Putamen (tissue), 1 donor: Measurements from ENCODE around the gene COL4A1.

ENCODE experiments used
- DNase-seq: peaks from one replicate; pipeline ENCODE4 v3.0.0-alpha.2; 2016; ENCODE audit warnings: low spot score

Gene COL4A1

DNA sequence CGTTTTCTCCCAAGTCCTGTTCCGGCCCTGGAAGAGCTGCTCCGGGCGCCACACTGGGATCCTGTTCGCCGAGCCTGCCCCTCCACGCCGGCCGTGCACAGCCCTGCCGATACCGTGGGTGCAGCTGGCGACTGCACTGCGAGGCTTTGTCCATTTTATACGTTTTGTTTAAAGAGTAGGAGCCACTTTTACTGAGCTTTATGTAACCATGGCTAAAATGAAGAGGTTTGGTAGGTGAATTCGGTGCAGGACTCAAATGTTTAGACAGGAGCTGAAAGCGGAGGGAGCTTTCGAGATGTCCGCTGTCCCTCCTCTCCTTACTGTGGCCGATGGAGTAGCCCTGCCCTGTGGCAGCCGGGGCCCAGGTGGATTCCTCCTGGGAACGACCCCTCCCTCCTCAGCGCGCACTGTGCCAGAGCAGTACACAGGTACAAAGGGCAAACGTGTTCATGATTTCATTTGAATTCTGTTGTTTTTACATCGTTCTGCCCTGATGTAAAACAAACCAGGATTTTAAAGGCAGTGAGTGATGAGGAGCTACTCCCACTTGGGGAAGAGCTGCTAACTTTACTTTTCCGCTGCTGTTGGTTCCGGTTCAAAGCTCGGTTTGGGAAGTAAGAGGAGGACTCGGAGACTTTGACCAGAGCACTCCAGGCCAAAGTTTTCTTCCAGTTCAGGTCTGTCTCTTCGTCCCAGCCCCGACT, 1.9 kb upstream of the COL4A1 start:
- DNase-seq: no peak

DNA sequence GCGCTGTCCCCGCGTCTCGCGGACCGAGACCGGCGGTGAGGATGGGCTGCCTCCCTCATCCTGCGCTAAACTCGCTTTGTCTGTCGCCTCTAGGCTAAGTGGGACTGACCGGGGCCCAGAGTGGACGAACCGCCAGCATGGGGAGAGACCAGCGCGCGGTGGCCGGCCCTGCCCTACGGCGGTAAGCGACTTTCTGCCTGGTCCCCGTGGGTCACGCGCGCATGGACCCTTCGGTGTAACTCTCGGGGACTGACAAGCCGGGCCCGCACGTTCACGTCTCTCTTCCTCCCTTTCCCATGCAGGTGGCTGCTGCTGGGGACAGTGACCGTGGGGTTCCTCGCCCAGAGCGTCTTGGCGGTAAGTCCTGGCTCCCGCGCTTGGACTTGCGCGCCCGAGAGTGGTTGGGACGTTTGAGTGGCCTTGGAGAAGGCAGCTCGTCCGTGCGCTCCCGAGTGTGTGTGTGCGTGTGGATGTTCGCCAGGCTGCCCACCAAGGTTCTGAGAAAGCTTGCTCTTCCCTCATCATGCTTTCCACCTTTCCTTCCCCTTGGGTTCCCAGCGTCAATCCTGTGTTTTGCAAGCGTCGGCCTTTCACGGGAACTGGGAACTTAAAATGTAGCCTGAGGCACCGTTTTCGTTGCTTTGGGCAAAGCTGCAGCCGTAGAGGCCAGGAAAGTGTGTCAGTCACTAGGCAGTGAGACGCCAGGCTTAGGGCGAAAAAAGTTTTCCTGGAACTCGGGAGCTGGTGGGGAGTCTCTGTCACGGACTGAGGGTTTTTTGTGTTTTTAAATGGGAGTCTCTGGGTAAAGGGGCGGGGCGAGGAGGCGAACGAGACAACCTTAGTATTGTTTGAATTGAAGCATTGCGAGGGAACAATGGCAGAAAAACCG, 1.1 kb upstream of the COL4A1 start:
- no peak for DNase-seq

DNA sequence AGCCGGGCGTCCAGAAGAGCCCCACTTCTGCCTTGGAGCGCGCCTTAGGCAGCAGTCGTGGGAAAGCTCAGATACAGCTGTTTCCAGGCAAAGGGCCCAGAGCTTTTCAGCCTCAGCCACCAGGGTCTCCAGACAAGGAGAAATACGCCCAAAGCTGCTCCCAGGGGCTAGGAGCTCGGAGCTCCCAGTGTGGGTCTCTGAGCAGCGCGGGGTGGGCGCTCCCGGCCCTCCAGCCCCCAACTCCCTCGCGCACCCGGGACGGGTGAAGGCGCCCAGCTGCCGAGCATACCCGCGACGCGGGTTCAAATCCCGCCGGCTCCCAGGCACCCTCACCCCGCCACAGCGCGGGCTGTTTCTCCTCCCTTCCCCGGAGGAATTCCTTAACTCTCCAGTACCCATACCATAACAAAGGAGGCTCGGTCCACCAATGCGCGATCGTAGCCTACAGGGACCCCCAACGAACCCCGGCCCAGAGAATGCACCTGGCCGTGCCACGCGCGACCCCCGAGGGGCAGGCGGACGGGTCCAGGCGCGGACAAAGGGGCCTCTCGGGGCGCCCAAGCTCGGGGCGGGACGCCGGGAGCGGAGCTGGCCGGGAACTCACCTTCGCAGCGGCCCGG, 507 bp downstream of the COL4A1 start:
- DNase-seq: no peak

DNA sequence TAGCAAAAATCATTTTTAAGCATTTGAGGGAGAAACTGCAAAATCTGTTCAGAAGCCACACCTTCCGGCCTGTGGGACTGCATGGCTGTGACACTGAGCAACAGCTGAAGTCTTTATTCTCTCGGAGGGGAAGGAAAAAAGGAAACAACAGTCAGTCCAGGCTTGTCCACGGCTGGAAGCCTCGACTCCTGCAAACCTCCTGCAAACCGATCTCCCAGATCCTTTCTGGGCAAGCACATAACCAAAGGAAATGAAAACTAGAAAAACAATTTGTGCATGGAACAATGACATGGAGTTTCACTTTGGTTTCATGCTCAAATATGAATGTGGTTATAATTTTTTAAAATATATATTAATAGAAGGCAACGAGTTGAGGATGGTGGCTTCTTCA, 1.0 kb downstream of the COL4A1 start:
- no peak for DNase-seq

- DNase-seq: no peak
These were observed 1.4 kb downstream of the COL4A1 start for GRCh38 chr13:110305544-110305943.

DNA sequence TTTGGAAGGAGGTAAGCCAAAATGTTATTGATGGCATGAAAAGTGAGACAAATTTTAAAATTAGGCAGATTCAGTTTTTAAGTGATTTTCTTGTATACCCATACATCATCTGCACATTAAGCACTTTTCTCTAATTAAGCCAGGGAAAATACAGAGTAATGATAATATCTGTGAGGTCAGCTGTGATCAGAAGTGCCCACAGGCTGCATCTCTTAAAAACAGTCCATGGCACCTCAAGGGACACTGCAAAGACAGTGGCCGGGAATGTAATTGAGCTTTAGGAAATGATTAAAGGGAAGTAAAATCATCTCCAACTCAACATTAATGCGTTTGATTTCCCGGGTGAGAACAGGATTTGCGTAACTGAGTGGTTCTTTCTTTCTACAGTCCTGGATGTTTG, 2.0 kb downstream of the COL4A1 start:
- no peak for DNase-seq

DNA sequence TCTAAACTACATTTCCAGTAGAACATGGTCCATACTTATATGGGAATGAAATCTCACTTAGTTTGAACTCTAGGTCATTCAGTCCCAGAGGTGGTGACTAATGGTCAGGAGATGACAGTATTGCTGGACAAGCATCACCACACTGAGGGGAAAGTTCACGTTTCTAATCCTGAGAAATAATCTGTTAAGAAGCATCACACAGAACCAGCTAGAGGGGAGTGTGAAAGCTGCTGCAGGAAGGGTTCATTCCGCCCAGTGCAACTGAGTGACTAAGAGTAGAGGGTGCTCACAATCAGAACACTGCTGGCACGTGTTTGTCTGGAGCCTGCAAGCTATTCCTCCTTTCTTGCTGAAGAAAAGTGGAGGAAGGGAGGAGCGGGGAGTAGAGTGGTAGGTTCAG, 2.7 kb downstream of the COL4A1 start:
- DNase-seq: no peak

DNA sequence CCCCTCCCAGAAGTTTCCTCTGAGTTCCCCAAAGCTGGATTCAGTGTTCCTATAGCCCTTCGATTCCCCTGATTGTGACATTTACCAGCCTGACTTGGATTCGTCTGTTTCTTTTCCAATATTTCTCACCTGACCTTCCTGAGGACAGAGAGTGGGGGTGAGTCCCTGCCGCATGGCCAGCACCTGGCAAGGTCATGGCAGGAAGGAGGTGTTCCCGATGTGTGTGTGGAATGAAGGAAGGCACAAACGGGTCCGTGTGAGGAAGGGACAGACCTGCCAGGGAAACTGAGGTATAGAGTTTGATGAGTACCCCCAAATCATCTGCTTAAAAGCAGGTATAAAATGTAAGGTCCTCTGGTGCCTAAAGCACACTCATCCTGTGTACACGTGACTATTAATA, 3.3 kb downstream of the COL4A1 start:
- no peak for DNase-seq

- no peak for DNase-seq
These were observed 4.0 kb downstream of the COL4A1 start for GRCh38 chr13:110302997-110303396.

DNA sequence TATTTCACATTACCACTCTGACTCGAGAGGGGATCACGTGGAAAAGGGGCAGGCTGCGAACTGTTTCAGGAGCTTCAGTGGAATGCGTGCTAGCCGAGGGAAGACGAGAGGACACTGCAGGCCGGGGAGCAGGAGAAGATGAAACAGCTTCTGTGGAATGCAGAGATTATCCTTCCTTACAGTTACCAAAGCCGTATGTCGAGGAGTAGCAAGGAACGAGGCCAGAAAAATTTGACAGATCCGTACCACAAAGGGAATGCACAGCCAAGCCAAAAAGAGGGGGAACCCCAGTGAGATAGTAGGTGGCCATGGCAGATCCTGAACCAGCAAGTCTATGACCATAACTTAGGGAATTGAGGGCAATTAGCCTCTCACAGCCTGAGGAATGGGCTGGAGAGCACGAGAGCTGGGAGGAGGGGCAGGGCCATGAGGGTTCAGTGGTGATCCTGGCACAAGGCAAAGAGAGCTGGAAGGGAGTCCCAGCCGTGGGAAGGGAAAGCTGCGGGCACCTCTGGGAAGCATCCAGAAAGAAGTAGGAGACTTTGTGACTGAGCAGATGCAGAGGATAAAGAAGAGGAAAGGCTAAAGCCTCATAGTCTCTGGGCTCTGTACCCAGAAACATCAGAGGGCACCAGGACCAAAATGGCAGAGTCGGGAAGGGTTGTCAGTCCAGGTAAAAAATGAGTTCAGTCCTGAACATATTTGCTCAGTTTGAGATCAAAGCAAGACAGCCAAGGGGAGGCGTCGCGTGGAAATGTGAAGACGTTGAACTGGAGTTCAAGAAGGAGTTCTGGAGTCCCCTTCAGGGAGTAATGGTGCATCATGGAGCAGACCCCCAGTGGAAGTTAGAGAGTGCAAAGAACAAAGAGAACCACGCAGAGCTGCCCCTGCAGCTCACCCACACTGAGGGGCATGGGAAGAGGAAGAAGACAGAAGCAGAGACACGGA, 5.1 kb downstream of the COL4A1 start:
- DNase-seq: no peak

DNA sequence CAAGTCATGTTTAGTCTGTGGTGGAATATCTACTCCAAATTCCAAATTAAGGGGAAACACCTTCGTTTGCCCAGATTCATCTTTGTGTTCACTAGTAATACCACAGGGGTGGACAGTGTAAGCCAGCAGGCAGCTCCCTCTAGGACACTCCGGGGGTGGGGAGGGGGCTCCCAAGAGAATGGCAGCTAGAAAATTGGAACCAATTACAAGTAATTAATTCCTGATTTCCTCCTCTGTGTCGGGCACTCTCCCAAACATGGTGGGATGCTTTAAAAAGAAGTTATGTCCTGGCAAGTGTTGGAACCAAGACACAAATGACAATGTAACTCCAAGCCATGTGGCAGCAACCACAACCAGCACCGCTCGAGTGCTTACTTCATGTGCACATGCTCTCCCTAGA, 5.9 kb downstream of the COL4A1 start:
- DNase-seq: no peak

DNA sequence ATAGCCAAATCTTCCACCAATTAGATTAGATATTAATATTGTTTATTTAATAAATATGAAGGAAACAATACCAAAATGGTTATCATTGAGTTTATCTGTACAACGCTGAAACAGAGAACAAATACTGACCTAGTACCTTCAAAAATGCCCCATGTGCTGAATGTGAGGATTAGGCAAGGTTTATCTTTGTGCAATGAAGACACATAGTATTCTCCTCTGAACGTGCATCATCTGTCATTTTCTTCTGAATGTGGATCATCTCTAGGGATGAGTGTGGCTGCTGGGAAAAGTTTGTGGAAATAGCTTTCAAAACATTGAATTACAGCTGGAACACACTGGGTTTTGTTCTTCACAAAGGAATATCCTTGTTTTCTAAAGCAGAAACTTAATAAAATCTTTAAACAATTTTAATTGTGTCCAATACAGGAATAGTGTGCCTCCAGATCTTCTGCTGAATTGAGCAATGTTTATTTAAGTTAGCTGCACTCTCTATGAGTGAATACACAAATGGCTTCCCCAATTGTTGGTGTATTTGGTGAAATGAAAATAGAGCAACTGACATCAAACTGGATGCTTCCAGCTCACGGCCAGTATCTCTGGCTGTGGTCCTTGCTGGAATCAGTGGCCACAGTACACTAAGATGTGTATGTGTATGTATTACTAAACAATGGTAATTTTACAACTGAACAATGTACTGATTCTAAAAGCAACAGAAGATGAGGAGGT, 6.7 kb downstream of the COL4A1 start:
- DNase-seq: no peak

- DNase-seq: no peak
These were observed 7.6 kb downstream of the COL4A1 start for GRCh38 chr13:110299283-110299840.

- no peak for DNase-seq
These were observed 8.3 kb downstream of the COL4A1 start for GRCh38 chr13:110298505-110299282.

DNA sequence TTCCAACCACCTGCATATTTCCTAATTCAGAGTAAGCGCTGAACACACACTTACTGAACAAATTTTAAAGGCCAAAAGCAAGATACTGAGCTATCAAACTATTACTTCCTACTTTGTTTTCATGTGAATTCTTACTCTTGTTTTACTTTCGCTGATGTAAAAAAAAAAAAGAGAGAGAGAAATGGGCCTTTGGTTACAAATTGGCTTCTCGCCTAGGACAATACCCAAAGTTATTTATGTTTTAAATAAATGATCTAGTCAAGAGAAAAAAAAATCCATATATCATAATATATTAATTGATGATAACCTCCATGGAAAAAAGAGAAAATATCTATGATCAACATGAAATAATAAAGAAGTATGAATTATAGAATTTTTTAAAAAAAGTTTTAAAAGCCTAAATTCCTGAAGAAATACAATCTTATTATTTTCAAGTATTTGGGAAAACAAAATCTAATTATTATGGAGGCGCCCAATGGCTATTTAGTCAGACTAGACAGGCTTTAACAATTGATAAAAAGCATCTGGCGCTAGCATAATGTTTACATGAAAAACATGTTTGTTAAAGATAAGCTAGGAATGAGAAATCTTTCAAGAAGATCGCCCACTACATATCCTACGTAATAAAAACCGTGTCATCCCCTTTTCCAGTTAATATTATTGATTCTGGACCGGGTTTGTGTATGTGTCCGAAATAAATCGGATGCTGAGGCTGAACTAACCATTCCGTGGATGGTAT, 9.0 kb downstream of the COL4A1 start:
- DNase-seq: no peak

GRCh38 chr13:110297011-110297410, 9.9 kb downstream of the COL4A1 start:
- DNase-seq: no peak

DNA sequence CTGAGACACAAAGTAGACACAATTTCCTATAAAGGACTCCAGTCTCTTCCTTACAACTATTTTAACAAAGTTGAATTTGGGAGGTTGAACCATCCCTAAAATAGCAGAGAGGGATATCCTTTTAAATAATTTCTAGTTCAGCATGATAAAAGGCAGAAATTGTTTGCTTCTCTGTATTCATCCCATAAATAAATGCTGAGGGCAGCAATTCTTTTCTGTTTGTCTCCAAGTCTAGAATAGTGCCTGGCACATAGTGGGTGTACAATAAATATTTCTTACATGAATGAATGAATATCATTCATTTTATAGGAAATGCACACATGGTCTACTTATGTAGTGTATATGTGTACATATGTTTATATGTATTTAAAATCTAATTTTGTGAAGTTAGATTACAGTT, 12.3 kb downstream of the COL4A1 start:
- DNase-seq: no peak

DNA sequence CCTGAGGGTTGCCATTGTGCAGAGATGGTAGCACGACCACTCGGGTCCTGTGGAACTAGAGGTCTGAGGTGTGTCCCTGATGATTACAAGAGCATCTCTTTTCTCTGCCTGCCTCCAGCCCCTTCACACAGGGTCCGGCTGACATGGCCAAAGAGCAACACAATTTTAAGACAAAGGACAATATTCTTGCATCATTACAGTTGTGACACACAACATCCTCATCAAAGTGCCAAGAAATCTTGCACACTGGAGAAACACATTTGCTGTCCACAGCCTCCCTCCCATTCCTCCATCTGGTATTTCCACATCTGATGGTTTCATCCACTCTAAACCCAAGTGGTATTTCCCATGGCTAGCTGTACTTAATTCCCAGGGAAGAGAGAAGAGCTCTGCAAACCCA, 12.8 kb downstream of the COL4A1 start:
- no peak for DNase-seq

DNA sequence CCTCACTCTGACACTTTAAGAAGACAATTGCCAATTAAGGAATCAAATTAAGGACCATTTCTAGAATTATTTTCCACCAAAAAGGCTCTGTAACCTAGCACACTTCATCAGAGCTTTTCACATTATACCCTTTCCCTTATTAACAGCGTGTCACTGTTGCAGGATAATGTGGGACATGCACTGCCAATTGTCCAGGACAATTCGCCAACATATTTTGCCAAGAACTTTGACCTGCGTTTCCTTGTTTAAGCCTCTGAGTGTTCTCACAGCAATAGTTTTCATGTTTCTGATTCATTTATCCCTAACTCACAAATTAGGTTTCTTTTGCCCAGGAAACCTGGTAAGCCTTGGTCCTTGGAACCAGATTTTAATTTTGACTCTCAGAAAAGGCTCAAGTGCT, 13.3 kb downstream of the COL4A1 start:
- DNase-seq: no peak
